Activated CD8-positive, alpha-beta T cell treated with anti-CD3 and anti-CD28 coated beads for 36 hours (primary cell): ENCODE measurements around the gene LNP1. TPM values are rescaled to one million over a fixed set of nuclear protein-coding genes. Genes with fewer than 3 reads are reported as not detected.

Experiments
- ATAC-seq: fragments of 200-7000 bp; cut with Tn5 transposase; one replicate; pipeline ENCODE4 v1.10.0; 2021; ENCODE audit warnings: mild to moderate bottlenecking, moderate library complexity
- CTCF ChIA-PET: fragments of 350-600 bp; sonication (Branson Sonifier 250); formaldehyde crosslinking; loops from one replicate; lab custom pipeline; 2021; ENCODE audit warnings: antibody characterized with exemption; lab: Charles Lee
- POLR2A ChIA-PET: fragments of 350-600 bp; sonication (Branson Sonifier 250); formaldehyde crosslinking; loops from one replicate; lab custom pipeline; 2021; ENCODE audit warnings: antibody characterized with exemption; lab: Charles Lee
- DNase-seq: peaks from one replicate; pipeline ENCODE4 v3.0.0-alpha.2; 2020
- H3K27ac Mint-ChIP-seq: one replicate; pipeline ENCODE4 v1.8.0; 2021; ENCODE audit warnings: mild to moderate bottlenecking, mixed read lengths
- H3K27me3 Mint-ChIP-seq: one replicate; pipeline ENCODE4 v1.8.0; 2021; ENCODE audit warnings: mixed read lengths
- H3K36me3 Mint-ChIP-seq: one replicate; pipeline ENCODE4 v1.8.0; 2021; ENCODE audit warnings: low read depth, mixed read lengths
- H3K4me1 Mint-ChIP-seq: one replicate; pipeline ENCODE4 v1.8.0; 2021; ENCODE audit warnings: low read depth, mixed read lengths
- H3K4me3 Mint-ChIP-seq: one replicate; pipeline ENCODE4 v1.8.0; 2021; ENCODE audit warnings: mild to moderate bottlenecking, moderate library complexity, mixed read lengths
- H3K9me3 Mint-ChIP-seq: one replicate; pipeline ENCODE4 v1.8.0; 2021; ENCODE audit warnings: mixed read lengths
- CTCF ChIP-seq: fragments of 200-600 bp; IDR thresholded peaks from one replicate; pipeline ENCODE4 v1.8.0; 2022; ENCODE audit warnings: antibody characterized with exemption, mild to moderate bottlenecking
- intact Hi-C: fragments of 100-400 bp; cut with micrococcal nuclease; formaldehyde crosslinking; loops from one replicate; pipeline ENCODE4 v1.10.0; 2022
- total RNA-seq, 2 experiments: library from RNA; stranded (reverse); gene quantifications; one replicate each; pipeline ENCODE4 v1.2.3, GENCODE V29; 2021

LNP1 gene
- total RNA-seq, 2 experiments from 2014 or later = 2.5 TPM

- Mint-ChIP-seq H3K4me3 (no peak overlapping the region), H3K9me3 (peaks cover 3% of the 10 kb centered on the region), H3K27me3 (no peaks in the 10 kb centered on the region), H3K36me3 (no peaks in the 10 kb centered on the region), H3K27ac (no peak overlapping the region), H3K4me1 (no peaks in the 10 kb centered on the region)
- ChIA-PET POLR2A (no interaction called here), CTCF (no interaction called here)
- ATAC-seq (no peak), DNase-seq (no peak)
- intact Hi-C loops = no loop called here
- no peak for TF ChIP-seq CTCF
Measured at GRCh38 chr3:100419406-100419805, 18.1 kb downstream of the LNP1 start.

- no peak for ATAC-seq
- POLR2A ChIA-PET = no interaction called here
- CTCF ChIA-PET = no interaction called here
- H3K27me3 Mint-ChIP-seq = no peaks in the 10 kb centered on the region
- no peak overlapping the region for H3K27ac Mint-ChIP-seq
- H3K36me3 Mint-ChIP-seq = no peaks in the 10 kb centered on the region
- peaks cover 1% of the 10 kb centered on the region for H3K9me3 Mint-ChIP-seq
- H3K4me3 Mint-ChIP-seq = no peak overlapping the region
- intact Hi-C loops = no loop called here
- no peak for DNase-seq
- no peaks in the 10 kb centered on the region for H3K4me1 Mint-ChIP-seq
- no peak for TF ChIP-seq CTCF
Measured at GRCh38 chr3:100420885-100421284, 19.5 kb downstream of the LNP1 start.

- H3K4me1 Mint-ChIP-seq = no peaks in the 10 kb centered on the region
- H3K27me3 Mint-ChIP-seq = no peaks in the 10 kb centered on the region
- H3K36me3 Mint-ChIP-seq = no peaks in the 10 kb centered on the region
- intact Hi-C loops = no loop called here
- no peak overlapping the region for H3K4me3 Mint-ChIP-seq
- ChIA-PET POLR2A (no interaction called here), CTCF (interaction anchor here (1.1 kb wide), 1 partner anchor 107 kb away, joined by 4 read pairs; no protein-coding TSS in a partner anchor)
- no peaks in the 10 kb centered on the region for H3K9me3 Mint-ChIP-seq
- DNase-seq = no peak
- no peak for TF ChIP-seq CTCF
- no peak for ATAC-seq
- no peak overlapping the region for H3K27ac Mint-ChIP-seq
Measured at GRCh38 chr3:100423611-100424010, 22.3 kb downstream of the LNP1 start.

GRCh38 chr3:100424261-100424660, 22.9 kb downstream of the LNP1 start:
- CTCF ChIA-PET = no interaction called here
- POLR2A ChIA-PET = no interaction called here
- H3K36me3 Mint-ChIP-seq = no peaks in the 10 kb centered on the region

GRCh38 chr3:100425316-100425715, 24.0 kb downstream of the LNP1 start:
- no peaks in the 10 kb centered on the region for H3K36me3 Mint-ChIP-seq
- ChIA-PET POLR2A (no interaction called here), CTCF (interaction anchor here (0.9 kb wide), 1 partner anchor 154 kb away, joined by 3 read pairs; no protein-coding TSS in a partner anchor)
- ATAC-seq (no peak), DNase-seq (no peak)
- H3K4me1 Mint-ChIP-seq = no peaks in the 10 kb centered on the region
- intact Hi-C loops = no loop called here
- no peaks in the 10 kb centered on the region for H3K9me3 Mint-ChIP-seq
- H3K4me3 Mint-ChIP-seq = no peak overlapping the region
- TF ChIP-seq CTCF = no peak
- H3K27ac Mint-ChIP-seq = no peak overlapping the region
- no peaks in the 10 kb centered on the region for H3K27me3 Mint-ChIP-seq

More at GRCh38 chr3:100424261-100424660, 22.9 kb downstream of the LNP1 start:
- ATAC-seq (no peak), DNase-seq (no peak)
- Mint-ChIP-seq H3K27ac (no peak overlapping the region), H3K27me3 (no peaks in the 10 kb centered on the region), H3K9me3 (no peaks in the 10 kb centered on the region), H3K4me1 (no peaks in the 10 kb centered on the region), H3K4me3 (no peak overlapping the region)
- no peak for TF ChIP-seq CTCF
- intact Hi-C loops = no loop called here
